Cerebellar nuclear complex (tissue), 1 donor: ENCODE data around the gene ZNF292.
"Not testable (repeated sequence)": the region's sequence is repeated elsewhere in the genome, so short reads cannot be mapped to it uniquely, and the experiment has no call there.

Experiments used
- DNase-seq, 2 experiments: peaks; one replicate each; lab custom pipeline; 2025; lab: John Stamatoyannopoulos, UW

ZNF292 gene

DNA sequence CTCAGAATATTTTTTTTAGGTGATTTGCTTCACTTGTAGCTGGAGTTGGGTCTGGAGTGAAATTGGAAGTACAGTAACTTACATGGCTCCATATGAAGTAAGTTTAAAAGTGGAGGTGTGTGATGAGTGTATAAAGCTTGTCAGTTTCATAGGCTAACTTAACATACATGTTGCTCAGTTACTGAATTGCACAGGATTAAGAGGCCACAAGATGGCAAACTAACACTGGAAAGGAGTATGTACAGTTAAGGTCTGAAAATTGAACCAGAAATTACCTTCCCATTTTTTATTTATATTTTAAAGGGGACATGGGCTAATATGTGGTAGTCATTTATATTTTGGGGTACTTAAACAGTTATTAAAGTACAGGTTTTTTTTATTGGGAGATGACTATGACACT, 121.8 kb downstream of the ZNF292 start:
- DNase-seq: no peak

GRCh38 chr6:87279196-87279595, 123.8 kb downstream of the ZNF292 start:
- DNase-seq: no peak

DNA sequence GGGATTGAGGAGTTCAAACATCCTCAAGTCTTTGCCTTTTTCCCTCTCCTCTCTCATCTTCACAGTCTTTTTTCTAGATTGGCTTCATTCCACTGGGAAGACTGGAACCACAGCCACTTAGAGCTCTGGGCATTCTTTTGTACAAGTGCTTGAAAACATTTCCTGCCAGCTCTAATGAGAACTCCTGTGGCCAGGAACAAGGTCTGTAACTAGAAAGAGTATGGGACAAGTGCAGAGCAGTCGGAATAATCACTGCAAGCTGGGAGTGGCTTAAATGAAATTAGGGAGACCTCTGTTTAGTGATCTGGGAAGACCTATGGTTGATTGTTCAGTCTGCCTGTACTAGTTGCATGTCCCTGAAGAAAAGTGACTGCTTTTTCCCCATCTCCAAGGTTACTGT, 126.1 kb downstream of the ZNF292 start:
- DNase-seq: no peak

- DNase-seq: no peak
Observed at GRCh38 chr6:87282743-87283142, 127.4 kb downstream of the ZNF292 start.

DNA sequence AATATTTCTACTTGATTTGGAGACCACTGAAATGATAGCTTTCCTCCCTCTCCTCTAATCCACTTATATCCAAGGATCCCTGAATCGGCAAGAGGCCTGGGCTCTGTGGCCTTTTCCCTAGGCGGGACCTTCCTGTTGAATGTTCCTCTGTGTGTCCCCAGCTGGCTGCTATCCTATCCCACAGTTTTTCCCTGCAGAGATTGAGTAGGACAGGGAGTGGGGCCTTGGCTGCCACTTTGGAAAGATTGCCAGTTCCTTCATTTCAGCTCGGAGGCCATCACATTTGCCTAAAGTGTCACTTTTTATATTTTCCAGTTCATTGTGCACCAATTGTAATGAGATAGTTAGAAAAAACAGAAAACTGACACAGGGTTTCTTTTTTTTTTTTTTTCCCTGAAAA, 128.1 kb downstream of the ZNF292 start:
- DNase-seq: no peak

GRCh38 chr6:87287251-87287650, 131.9 kb downstream of the ZNF292 start:
- no peak for DNase-seq

DNA sequence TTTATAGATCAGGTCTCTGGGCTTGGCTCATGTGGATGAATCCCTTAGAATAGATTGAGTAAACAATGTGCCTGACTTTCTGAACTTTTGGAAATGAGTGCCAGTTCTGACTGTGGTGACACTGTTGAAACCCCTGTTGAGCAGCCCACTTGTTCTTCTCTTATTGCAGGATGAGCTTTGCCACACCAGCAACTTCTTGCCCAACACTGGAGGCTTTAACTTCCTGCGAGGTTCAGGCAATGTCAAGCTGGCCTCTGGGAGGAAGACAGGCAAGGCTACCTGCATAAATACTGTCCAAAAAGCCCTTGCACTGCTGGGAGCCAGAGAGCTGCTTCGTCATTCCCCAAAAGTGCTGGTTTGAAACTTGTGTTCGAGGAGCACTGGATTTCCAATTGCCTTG, 134.2 kb downstream of the ZNF292 start:
- DNase-seq: no peak

- no peak for DNase-seq
Observed at GRCh38 chr6:87291883-87292282, 136.5 kb downstream of the ZNF292 start.

GRCh38 chr6:87293526-87293925, 138.2 kb downstream of the ZNF292 start:
- DNase-seq: no peak

GRCh38 chr6:87297119-87297518, 141.8 kb downstream of the ZNF292 start:
- DNase-seq: no peak

DNA sequence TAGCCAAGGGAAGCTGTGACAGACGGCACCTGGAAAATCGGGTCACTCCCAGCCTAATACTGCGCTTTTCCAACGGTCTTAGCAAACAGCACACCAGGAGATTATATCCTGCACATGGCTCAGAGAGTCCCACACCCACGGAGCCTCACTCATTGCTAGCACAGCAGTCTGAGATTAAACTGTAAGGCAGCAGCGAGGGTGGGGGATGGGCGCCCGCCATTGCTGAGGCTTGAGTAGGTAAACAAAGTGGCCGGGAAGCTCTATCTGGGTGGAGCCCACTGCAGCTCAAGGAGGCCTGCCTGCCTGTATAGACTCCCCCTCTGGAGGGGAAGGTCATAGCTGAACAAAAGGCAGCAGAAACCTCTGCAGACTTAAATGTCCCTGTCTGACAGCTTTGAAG, 145.9 kb downstream of the ZNF292 start:
- DNase-seq: not testable (repeated sequence)

DNA sequence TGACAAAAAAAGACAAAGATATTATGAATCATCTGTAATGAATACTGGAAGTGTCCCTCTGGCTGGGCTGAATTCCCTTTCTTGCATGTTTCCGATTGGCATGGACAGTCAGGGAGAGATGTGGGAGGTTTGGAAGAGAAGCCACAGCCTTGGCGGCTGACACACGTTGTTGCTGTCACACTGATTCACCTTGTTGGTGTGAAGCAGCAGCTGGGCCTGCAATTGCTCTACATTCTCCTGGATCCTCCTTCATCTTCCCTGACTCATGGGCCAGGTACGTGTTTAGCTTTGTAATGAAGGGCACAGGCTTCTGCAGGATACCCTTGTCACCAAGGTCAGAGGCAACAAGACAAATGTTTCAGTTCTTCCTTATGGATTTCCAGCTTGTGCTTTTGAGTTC, 153.6 kb downstream of the ZNF292 start:
- DNase-seq: no peak

DNA sequence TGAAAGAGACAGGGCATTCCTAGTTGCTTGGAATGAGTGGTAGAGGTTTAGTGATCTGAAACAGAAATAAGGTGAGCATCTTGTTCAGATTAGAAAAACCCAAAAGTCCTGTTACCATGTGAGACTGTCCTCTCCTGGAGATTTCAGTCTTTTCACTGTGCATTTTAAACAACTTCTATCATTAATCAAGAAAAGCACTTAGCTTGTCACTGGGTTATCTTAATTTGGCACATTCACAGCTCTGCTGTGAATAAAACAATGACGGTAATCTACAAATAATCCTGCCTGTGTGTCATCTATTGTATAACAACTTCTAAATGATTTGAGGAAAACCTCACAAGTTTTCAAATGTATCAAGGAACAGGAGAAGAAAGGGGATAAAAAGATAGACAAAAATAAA, 157.5 kb downstream of the ZNF292 start:
- no peak for DNase-seq
